Ishikawa (cell line): ENCODE data around the gene EPHA3.

Experiments
- CREB1 ChIP-seq: IDR thresholded peaks from 2 replicates; pipeline ENCODE4 v1.6.1; 2012; ENCODE audit warnings: low read depth
- EGR1 ChIP-seq: IDR thresholded peaks from 2 replicates; pipeline ENCODE4 v1.6.1; 2012
- EP300 ChIP-seq: IDR thresholded peaks from 2 replicates; pipeline ENCODE4 v1.6.1; 2012; ENCODE audit warnings: borderline replicate concordance
- NFIC ChIP-seq: IDR thresholded peaks from 2 replicates; pipeline ENCODE4 v1.6.1; 2012
- RAD21 ChIP-seq: IDR thresholded peaks from 2 replicates; pipeline ENCODE4 v1.6.1; 2012; ENCODE audit warnings: low read depth
- TEAD4 ChIP-seq: IDR thresholded peaks from 2 replicates; pipeline ENCODE4 v1.6.1; 2012
- YY1 ChIP-seq: IDR thresholded peaks from 2 replicates; pipeline ENCODE4 v1.6.1; 2012; ENCODE audit warnings: low read depth
- TF ChIP-seq, protein P1 (sequence below): IDR thresholded peaks from 2 replicates; pipeline ENCODE4 v1.6.1; 2012
- TF ChIP-seq, protein P2 (sequence below): IDR thresholded peaks from 2 replicates; pipeline ENCODE4 v1.6.1; 2012; ENCODE audit warnings: low read depth, mild to moderate bottlenecking
- TF ChIP-seq, protein P3 (sequence below): IDR thresholded peaks from 2 replicates; pipeline ENCODE4 v1.6.1; 2012

GRCh38 chr3:89101251-89101650, 6.2 kb upstream of the EPHA3 start:
- TF ChIP-seq RAD21 = no peak
- TF ChIP-seq TEAD4 = no peak
- no peak for TF ChIP-seq EGR1
- TF ChIP-seq, protein P1, sequence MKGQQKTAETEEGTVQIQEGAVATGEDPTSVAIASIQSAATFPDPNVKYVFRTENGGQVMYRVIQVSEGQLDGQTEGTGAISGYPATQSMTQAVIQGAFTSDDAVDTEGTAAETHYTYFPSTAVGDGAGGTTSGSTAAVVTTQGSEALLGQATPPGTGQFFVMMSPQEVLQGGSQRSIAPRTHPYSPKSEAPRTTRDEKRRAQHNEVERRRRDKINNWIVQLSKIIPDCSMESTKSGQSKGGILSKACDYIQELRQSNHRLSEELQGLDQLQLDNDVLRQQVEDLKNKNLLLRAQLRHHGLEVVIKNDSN = no peak
- TF ChIP-seq, protein P2, sequence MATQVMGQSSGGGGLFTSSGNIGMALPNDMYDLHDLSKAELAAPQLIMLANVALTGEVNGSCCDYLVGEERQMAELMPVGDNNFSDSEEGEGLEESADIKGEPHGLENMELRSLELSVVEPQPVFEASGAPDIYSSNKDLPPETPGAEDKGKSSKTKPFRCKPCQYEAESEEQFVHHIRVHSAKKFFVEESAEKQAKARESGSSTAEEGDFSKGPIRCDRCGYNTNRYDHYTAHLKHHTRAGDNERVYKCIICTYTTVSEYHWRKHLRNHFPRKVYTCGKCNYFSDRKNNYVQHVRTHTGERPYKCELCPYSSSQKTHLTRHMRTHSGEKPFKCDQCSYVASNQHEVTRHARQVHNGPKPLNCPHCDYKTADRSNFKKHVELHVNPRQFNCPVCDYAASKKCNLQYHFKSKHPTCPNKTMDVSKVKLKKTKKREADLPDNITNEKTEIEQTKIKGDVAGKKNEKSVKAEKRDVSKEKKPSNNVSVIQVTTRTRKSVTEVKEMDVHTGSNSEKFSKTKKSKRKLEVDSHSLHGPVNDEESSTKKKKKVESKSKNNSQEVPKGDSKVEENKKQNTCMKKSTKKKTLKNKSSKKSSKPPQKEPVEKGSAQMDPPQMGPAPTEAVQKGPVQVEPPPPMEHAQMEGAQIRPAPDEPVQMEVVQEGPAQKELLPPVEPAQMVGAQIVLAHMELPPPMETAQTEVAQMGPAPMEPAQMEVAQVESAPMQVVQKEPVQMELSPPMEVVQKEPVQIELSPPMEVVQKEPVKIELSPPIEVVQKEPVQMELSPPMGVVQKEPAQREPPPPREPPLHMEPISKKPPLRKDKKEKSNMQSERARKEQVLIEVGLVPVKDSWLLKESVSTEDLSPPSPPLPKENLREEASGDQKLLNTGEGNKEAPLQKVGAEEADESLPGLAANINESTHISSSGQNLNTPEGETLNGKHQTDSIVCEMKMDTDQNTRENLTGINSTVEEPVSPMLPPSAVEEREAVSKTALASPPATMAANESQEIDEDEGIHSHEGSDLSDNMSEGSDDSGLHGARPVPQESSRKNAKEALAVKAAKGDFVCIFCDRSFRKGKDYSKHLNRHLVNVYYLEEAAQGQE = no peak
- no peak for TF ChIP-seq YY1
- TF ChIP-seq, protein P3, sequence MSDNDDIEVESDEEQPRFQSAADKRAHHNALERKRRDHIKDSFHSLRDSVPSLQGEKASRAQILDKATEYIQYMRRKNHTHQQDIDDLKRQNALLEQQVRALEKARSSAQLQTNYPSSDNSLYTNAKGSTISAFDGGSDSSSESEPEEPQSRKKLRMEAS = no peak
- TF ChIP-seq EP300 = no peak
- TF ChIP-seq NFIC = no peak
- no peak for TF ChIP-seq CREB1
